ENCODE measurements around the gene SLC22A8. TPM values are rescaled to one million over a fixed set of nuclear protein-coding genes. Genes with fewer than 3 reads are reported as not detected.
A peak's percentile ranks its signal among the peaks of the same experiment; 100 is the strongest.

SLC22A8 gene
- total RNA-seq (2014; rRNA removed; shearing (Covaris generic)), result not detected in 2 replicates
- not detected in 2 replicates for polyA plus RNA-seq (2016; fragmentation: Nextera tagmentation; extraction: Ambion mirVana)
- long read RNA-seq, result 0 reads

GRCh38 chr11:63015521-63016215, at the start of gene SLC22A8:
Gene SLC22A8, minus strand, starts transcription at chr11:63015841. Its CDS starts 883 bp downstream, at chr11:63014958.
- no peak within 1 kb of the TSS for H3K27ac ChIP-seq (ENCODE audit: low read depth)
- H3K79me2 ChIP-seq (replicated peaks; ENCODE audit: insufficient read depth), result no peaks in the 10 kb centered on the region
- H3K27me3 Mint-ChIP-seq (ENCODE audit: insufficient read depth, low read depth, poor library complexity), result peaks cover 5% of the 10 kb centered on the region
- DNase-seq (ENCODE audit: low spot score) (peak; percentile 67), ATAC-seq (peak; percentile 48)
- H3F3A ChIP-seq (replicated peaks; ENCODE audit: low read depth), result no peaks in the 10 kb centered on the region
- no peak within 1 kb of the TSS for H3K4me3 ChIP-seq
- no peak within 1 kb of the TSS for H3K27ac Mint-ChIP-seq
- H3K4me1 Mint-ChIP-seq, result peaks cover 27% of the 10 kb centered on the region
- peak within 1 kb of the TSS; percentile 59 for H2AFZ ChIP-seq
- no peak within 1 kb of the TSS for H3K4me2 ChIP-seq
- no peaks in the 10 kb centered on the region for H4K20me1 ChIP-seq (replicated peaks; ENCODE audit: insufficient read depth)
- peaks cover 5% of the 10 kb centered on the region; the same call in 1 of the 2 replicates for H3K4me1 ChIP-seq (ENCODE audit: insufficient read depth)
- H3K36me3 ChIP-seq (ENCODE audit: insufficient read depth), result no peaks in the 10 kb centered on the region
- H3K36me3 Mint-ChIP-seq (ENCODE audit: low read depth), result no peaks in the 10 kb centered on the region
- H3K9me3 Mint-ChIP-seq, result no peaks in the 10 kb centered on the region
- H3K4me3 Mint-ChIP-seq, result no peak within 1 kb of the TSS
- no peaks in the 10 kb centered on the region for H3K27me3 ChIP-seq (ENCODE audit: insufficient read depth)
- TF ChIP-seq CREB1 (CRISPR knock-in tag; IDR thresholded peaks at IDR 0.05; ENCODE audit: low read depth) (no peak), ZNF462 (CRISPR knock-in tag; IDR thresholded peaks at IDR 0.05) (no peak), STAT1 (IDR thresholded peaks at IDR 0.05; ENCODE audit: unreplicated experiment) (no peak), EZH2phosphoT487 (IDR thresholded peaks at IDR 0.05; ENCODE audit: unreplicated experiment) (no peak), EZH2 (IDR thresholded peaks at IDR 0.05; ENCODE audit: low read depth, unreplicated experiment) (no peak), ZNF114 (CRISPR knock-in tag; IDR thresholded peaks at IDR 0.05) (no peak), ZNF331 (CRISPR knock-in tag; IDR thresholded peaks at IDR 0.05; ENCODE audit: low read depth) (no peak), POLR2AphosphoS5 (IDR thresholded peaks at IDR 0.05; ENCODE audit: low read depth) (no peak), REST (IDR thresholded peaks at IDR 0.05; ENCODE audit: unreplicated experiment) (no peak), CTCF (conservative IDR thresholded peaks at IDR 0.05; ENCODE audit: low read depth in 2 of 2) (no peak), ETS1 (IDR thresholded peaks at IDR 0.05) (no peak), NANOG (IDR thresholded peaks at IDR 0.05; ENCODE audit: borderline replicate concordance) (no peak), JUNB (IDR thresholded peaks at IDR 0.05; ENCODE audit: unreplicated experiment) (no peak)
- H3K9me2 ChIP-seq (ENCODE audit: insufficient read depth), result no peaks in the 10 kb centered on the region

Data from GM23338 (cell line).